Ovary (tissue), 9 donors: ENCODE data around the gene NUBP2. TPM values are rescaled to one million over a fixed set of nuclear protein-coding genes. Genes with fewer than 3 reads are reported as not detected.

Source experiments
- DNase-seq, 5 donors: peaks; one replicate each; pipeline ENCODE4 v3.0.0-alpha.2; 2019 to 2020
- H3K27ac ChIP-seq, 2 donors: fragments of 200-600 bp; one replicate each; pipeline versions ENCODE4 v1.5.1 to v1.8.0; 2019 to 2022
- H3K27me3 ChIP-seq: fragments of 200-600 bp; one replicate; pipeline ENCODE4 v1.8.0; 2022
- H3K36me3 ChIP-seq: fragments of 200-600 bp; sonication (generic); one replicate; pipeline ENCODE4 v1.5.1; 2019
- H3K4me1 ChIP-seq: one replicate; pipeline ENCODE4 v1.8.1; 2013; ENCODE audit warnings: mild to moderate bottlenecking, moderate library complexity; ENCODE audit not compliant: insufficient read depth
- H3K4me3 ChIP-seq: fragments of 200-600 bp; sonication (generic); one replicate; pipeline ENCODE4 v1.5.1; 2017
- H3K9me3 ChIP-seq, 2 donors: fragments of 200-600 bp in 1 of 2; sonication (generic) in 1 of 2; one replicate each; pipeline versions ENCODE4 v1.5.1 to v1.8.1; 2013 to 2019; ENCODE audit warnings: mild to moderate bottlenecking in 1 of 2, moderate library complexity in 1 of 2
- EP300 ChIP-seq: sonication (generic); formaldehyde crosslinking; IDR thresholded peaks from one replicate; pipeline ENCODE4 v1.6.1; 2017; ENCODE audit warnings: antibody characterized with exemption
- POLR2A ChIP-seq: fragments of 450-650 bp; IDR thresholded peaks from one replicate; pipeline ENCODE4 v1.6.1; 2017; ENCODE audit warnings: antibody characterized with exemption, mild to moderate bottlenecking, moderate library complexity
- WGBS, 3 donors: extraction: QIAGEN DNeasy Blood & Tissue Kit in 1 of 3; methylation state at CpG; one replicate each; pipeline versions ENCODE4 v1.1.5 to v1.1.7; 2013 to 2017; 5-methylcytosine and 5-hydroxymethylcytosine counted together
- intact Hi-C, 4 donors: fragments of 100-400 bp; cut with DNase I; formaldehyde crosslinking; loops; one replicate each; pipeline versions ENCODE4 v1.11.0 to v1.15.1; 2022 to 2023
- polyA plus RNA-seq, 2 donors: library from polyadenylated mRNA; stranded (reverse); fragments of 200-250 nt in 1 of 2; fragments of 350-450 nt in 1 of 2; fragmentation: Illumina TruSeq in 1 of 2; extraction: RNeasy Lipid Tissue Mini Kit (QIAGEN cat#74804) in 1 of 2; gene quantifications; one replicate each; pipeline ENCODE4 v1.2.3, GENCODE V29; 2013 to 2014
- total RNA-seq, 7 donors: library from RNA; depleted of rRNA in 2 of 7; stranded (reverse); fragments of >200 nt in 2 of 7; fragmentation: NEBNext Ultra II Directional in 3 of 7; extraction: Animal tissue kit (Norgen Biotek cat#: 25700) in 3 of 7; gene quantifications; one replicate each; pipeline versions ENCODE4 v1.1.0 to v1.2.4, GENCODE V29; 2016 to 2023
- TF ChIP-seq, protein P1 (sequence below), 3 donors: fragments of 450-650 bp in 2 of 3; fragments of 200-600 bp in 1 of 3; IDR thresholded peaks; one replicate each; pipeline versions ENCODE4 v1.5.1 to v1.8.0; 2016 to 2022; ENCODE audit warnings: antibody characterized with exemption in 3 of 3, mild to moderate bottlenecking in 1 of 3
- donor health status: DM: no; HTN: no; CAD: no; lungs with moderate emphysema.
- donor health status: DM: no; HTN: no; CAD: no.
- donor health status: Bipolar disorder and iron deficiency.
- donor health status: DM: yes; HTN: yes; CAD: no.
- donor health status: DM: no; HTN: no; CAD: no.
- donor health status: DM: yes; HTN: yes; CAD: no.

Gene NUBP2
- total and polyA plus RNA-seq, 9 donors = 0.50 to 76.5 (median 52.3) TPM

DNA sequence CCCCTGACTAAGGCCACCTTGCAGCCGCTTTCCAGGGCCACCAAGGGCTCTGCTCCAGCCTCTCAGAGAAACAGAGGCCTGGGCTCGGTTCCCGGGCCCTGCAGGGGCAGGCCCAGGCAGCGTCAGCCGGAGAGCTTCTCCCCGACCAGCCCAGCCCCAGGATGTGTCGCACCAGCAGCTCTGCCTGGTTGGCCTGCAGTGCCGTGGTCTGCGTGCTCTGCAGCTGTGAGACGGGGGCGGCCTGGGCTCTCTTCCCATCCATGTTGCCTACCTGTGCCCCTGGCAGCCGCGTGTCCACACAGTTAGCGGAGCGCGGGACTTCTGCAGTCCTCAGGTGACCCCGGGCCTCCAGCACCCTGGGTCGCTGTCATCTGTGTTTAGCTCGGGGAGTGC lies 5.9 kb downstream of the NUBP2 start:
- WGBS, 3 donors = 38 to 60% (median 44%) methylated on average over 18 to 19 of the region's 19 CpGs
- Histone ChIP-seq H3K27me3 (no peaks in the 10 kb centered on the region), H3K9me3 (no peaks in the 10 kb centered on the region), H3K4me3 (no peak overlapping the region), H3K36me3 (no peaks in the 10 kb centered on the region), H3K27ac (no peak overlapping the region), H3K4me1 (no peaks in the 10 kb centered on the region)
- intact Hi-C loops = no loop called here
- TF ChIP-seq POLR2A (no peak), EP300 (no peak)
- TF ChIP-seq, protein P1, sequence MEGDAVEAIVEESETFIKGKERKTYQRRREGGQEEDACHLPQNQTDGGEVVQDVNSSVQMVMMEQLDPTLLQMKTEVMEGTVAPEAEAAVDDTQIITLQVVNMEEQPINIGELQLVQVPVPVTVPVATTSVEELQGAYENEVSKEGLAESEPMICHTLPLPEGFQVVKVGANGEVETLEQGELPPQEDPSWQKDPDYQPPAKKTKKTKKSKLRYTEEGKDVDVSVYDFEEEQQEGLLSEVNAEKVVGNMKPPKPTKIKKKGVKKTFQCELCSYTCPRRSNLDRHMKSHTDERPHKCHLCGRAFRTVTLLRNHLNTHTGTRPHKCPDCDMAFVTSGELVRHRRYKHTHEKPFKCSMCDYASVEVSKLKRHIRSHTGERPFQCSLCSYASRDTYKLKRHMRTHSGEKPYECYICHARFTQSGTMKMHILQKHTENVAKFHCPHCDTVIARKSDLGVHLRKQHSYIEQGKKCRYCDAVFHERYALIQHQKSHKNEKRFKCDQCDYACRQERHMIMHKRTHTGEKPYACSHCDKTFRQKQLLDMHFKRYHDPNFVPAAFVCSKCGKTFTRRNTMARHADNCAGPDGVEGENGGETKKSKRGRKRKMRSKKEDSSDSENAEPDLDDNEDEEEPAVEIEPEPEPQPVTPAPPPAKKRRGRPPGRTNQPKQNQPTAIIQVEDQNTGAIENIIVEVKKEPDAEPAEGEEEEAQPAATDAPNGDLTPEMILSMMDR (IDR thresholded peaks at IDR 0.05) = no peak
- peak in 2 of 5 donors; percentile 20 to 36 for DNase-seq

DNA sequence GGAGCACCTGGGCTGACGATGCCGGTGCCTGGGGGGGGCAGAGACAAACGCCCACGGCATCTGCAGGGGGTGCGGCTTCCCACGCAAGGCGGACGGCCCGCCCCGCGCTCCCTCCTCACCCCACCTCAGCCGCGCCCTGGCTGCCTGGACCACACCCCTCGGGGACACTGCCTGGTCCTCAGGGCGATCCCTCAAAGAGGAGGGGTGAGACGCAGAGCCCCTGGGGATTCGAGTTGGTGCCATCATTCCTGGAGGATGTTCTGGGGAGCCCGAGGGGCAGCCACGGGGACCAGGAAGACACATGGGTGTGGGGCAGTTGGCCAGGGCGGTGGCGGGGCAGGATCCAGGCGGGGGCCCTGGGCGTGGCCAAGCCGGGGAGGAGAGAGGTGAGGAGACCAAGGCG lies 6.9 kb downstream of the NUBP2 start:
- no peaks in the 10 kb centered on the region for H3K9me3 ChIP-seq
- H3K27me3 ChIP-seq = no peaks in the 10 kb centered on the region
- H3K27ac ChIP-seq = no peak overlapping the region
- H3K36me3 ChIP-seq = no peaks in the 10 kb centered on the region
- intact Hi-C loops = no loop called here
- TF ChIP-seq POLR2A (no peak), EP300 (no peak)
- TF ChIP-seq, protein P1 (IDR thresholded peaks at IDR 0.05) = no peak
- 85 to 90% (median 85%) methylated on average over 17 to 25 of the region's 25 CpGs for WGBS, 3 donors
- H3K4me3 ChIP-seq = no peak overlapping the region
- DNase-seq = peak in 4 of 5 donors; percentile 20 to 36 (median 28)
- no peaks in the 10 kb centered on the region for H3K4me1 ChIP-seq

DNA sequence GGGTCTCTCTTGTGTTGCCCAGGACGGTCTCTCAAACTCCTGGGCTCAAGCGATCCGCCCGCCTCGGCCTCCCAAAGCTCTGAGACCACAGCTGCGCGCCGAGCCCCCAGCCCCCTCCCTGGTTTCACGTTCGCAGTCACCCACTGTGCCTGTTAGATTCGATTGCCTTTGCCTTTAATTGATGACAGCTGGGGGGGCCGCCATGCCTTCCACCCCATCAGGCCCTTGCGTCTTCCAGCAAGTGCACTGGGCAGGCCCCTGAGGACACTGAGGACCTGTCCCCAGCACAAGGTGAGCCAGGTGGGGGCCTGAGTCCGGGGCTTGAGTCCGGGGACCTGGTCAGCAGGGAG lies 7.5 kb downstream of the NUBP2 start:
- no peaks in the 10 kb centered on the region for H3K27me3 ChIP-seq
- H3K36me3 ChIP-seq = no peaks in the 10 kb centered on the region
- no peak for TF ChIP-seq EP300
- TF ChIP-seq, protein P1 (IDR thresholded peaks at IDR 0.05) = no peak
- TF ChIP-seq POLR2A = no peak
- H3K4me3 ChIP-seq = no peak overlapping the region
- DNase-seq = no peak
- no peaks in the 10 kb centered on the region for H3K9me3 ChIP-seq
- no peaks in the 10 kb centered on the region for H3K4me1 ChIP-seq
- no peak overlapping the region for H3K27ac ChIP-seq
- intact Hi-C loops = no loop called here
- 89 to 93% (median 91%) methylated on average over 15 of the region's 15 CpGs for WGBS, 3 donors

DNA sequence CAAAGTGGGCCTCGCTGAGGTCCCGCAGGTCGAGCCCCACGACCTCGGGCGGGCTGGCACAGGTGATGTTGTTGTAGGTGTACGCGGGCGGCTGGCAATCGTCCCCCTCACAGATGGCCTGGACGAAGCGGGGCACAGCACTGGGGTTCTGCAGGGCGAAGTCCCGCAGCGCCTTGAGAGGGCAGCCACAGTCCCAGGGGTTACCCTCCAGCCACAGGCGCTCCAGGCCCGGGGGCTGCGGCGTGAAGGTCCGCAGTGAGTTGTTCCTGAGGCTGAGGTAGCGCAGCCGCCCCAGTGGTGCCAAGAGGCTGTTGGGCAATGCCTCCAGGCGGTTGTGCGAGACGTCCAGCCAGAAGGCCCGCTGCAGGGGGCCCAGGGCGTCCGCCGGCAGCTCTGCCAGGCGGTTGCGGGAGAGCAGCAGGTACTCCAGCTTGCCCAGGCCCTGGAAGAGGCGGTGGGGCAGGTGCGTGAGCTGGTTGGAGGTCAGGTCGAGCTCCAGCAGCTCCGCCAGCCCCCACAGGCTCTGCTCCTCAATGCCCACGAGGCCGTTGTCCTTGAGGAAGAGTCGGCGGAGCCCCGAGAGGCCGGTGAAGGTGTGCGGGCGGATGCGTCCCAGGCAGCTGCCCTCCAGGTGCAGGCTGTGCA lies 8.0 kb downstream of the NUBP2 start:
- intact Hi-C loops = no loop called here
- Histone ChIP-seq H3K36me3 (no peaks in the 10 kb centered on the region), H3K4me1 (no peaks in the 10 kb centered on the region)

More for the DNA sequence above, 8.0 kb downstream of the NUBP2 start:
- WGBS, 3 donors = 87 to 89% (median 87%) methylated on average over 39 to 44 of the region's 44 CpGs
- peak in 4 of 5 donors; percentile 11 to 37 (median 24) for DNase-seq
- TF ChIP-seq, protein P1 (IDR thresholded peaks at IDR 0.05) = no peak
- TF ChIP-seq POLR2A = no peak
- no peak for TF ChIP-seq EP300
- no peaks in the 10 kb centered on the region for H3K9me3 ChIP-seq
- no peak overlapping the region for H3K27ac ChIP-seq
- no peak overlapping the region for H3K4me3 ChIP-seq
- no peaks in the 10 kb centered on the region for H3K27me3 ChIP-seq
